ENCODE results near the gene ABHD17C.

Gene ABHD17C

GRCh38 chr15:80766275-80766674 is 71.2 kb downstream of the ABHD17C start:
- DNase-seq (ENCODE audit: low read depth), result no peak

GRCh38 chr15:80768158-80768557 is 73.0 kb downstream of the ABHD17C start:
- DNase-seq (ENCODE audit: low read depth), result no peak

- DNase-seq (ENCODE audit: low read depth), result no peak
These were observed 74.2 kb downstream of the ABHD17C start for GRCh38 chr15:80769153-80769828.

- DNase-seq (ENCODE audit: low read depth), result no peak
These were observed 75.0 kb downstream of the ABHD17C start for GRCh38 chr15:80769829-80770705.

- DNase-seq (ENCODE audit: low read depth), result no peak
These were observed 78.0 kb downstream of the ABHD17C start for GRCh38 chr15:80773122-80773551.

- DNase-seq (ENCODE audit: low read depth), result no peak
These were observed 78.8 kb downstream of the ABHD17C start for GRCh38 chr15:80773792-80774352.

GRCh38 chr15:80774486-80774885 is 79.4 kb downstream of the ABHD17C start:
- DNase-seq (ENCODE audit: low read depth), result no peak

GRCh38 chr15:80775338-80775737 is 80.2 kb downstream of the ABHD17C start:
- DNase-seq (ENCODE audit: low read depth), result no peak

GRCh38 chr15:80776420-80777045 is 81.4 kb downstream of the ABHD17C start:
- DNase-seq (ENCODE audit: low read depth), result no peak

GRCh38 chr15:80777137-80777536 is 82.0 kb downstream of the ABHD17C start:
- no peak for DNase-seq (ENCODE audit: low read depth)

- DNase-seq (ENCODE audit: low read depth), result no peak
These were observed 82.9 kb downstream of the ABHD17C start for GRCh38 chr15:80777826-80778620.

GRCh38 chr15:80778621-80778963 is 83.5 kb downstream of the ABHD17C start:
- DNase-seq (ENCODE audit: low read depth), result no peak

- no peak for DNase-seq (ENCODE audit: low read depth)
These were observed 84.0 kb downstream of the ABHD17C start, which contains the start of gene CEMIP for GRCh38 chr15:80778964-80779657. CEMIP (plus strand) TSS chr15:80779370; CDS start chr15:80873880, 94,510 bp downstream.

- DNase-seq (ENCODE audit: low read depth), result no peak
These were observed 84.7 kb downstream of the ABHD17C start for GRCh38 chr15:80779658-80780415.

GRCh38 chr15:80780416-80781221 is 85.5 kb downstream of the ABHD17C start:
- no peak for DNase-seq (ENCODE audit: low read depth)

- DNase-seq (ENCODE audit: low read depth), result no peak
These were observed 88.2 kb downstream of the ABHD17C start for GRCh38 chr15:80783260-80783659.

GRCh38 chr15:80785335-80785734 is 90.2 kb downstream of the ABHD17C start:
- no peak for DNase-seq (ENCODE audit: low read depth)

GRCh38 chr15:80785811-80786354 is 90.8 kb downstream of the ABHD17C start:
- no peak for DNase-seq (ENCODE audit: low read depth)

GRCh38 chr15:80787316-80787715 is 92.2 kb downstream of the ABHD17C start:
- no peak for DNase-seq (ENCODE audit: low read depth)

All from T-helper 22 cell (primary cell).